ENCODE results near the gene CDA. TPM values are rescaled to one million over a fixed set of nuclear protein-coding genes. Genes with fewer than 3 reads are reported as not detected.

The CDA gene
- total RNA-seq, 1 donor from 2014 or later, result not detected

- no peak for TF ChIP-seq CTCF (conservative IDR thresholded peaks at IDR 0.05)
- Mint-ChIP-seq H3K27ac (ENCODE audit: unreplicated experiment) (no peak overlapping the region), H3K9me3 (no peaks in the 10 kb centered on the region), H3K4me3 (no peak overlapping the region), H3K27me3 (ENCODE audit: low read depth) (no peaks in the 10 kb centered on the region), H3K36me3 (ENCODE audit: low read depth) (peaks cover 6% of the 10 kb centered on the region), H3K4me1 (peaks cover 1% of the 10 kb centered on the region)
- DNase-seq (ENCODE audit: low read depth, low spot score), result no peak
Observed at GRCh38 chr1:20654104-20654690, 65.3 kb downstream of the CDA start.

- Mint-ChIP-seq H3K36me3 (ENCODE audit: low read depth) (peaks cover 7% of the 10 kb centered on the region), H3K27ac (ENCODE audit: unreplicated experiment) (no peak overlapping the region), H3K4me3 (peak overlapping the region; percentile 23), H3K27me3 (ENCODE audit: low read depth) (no peaks in the 10 kb centered on the region), H3K4me1 (peaks cover 28% of the 10 kb centered on the region), H3K9me3 (no peaks in the 10 kb centered on the region)
- DNase-seq (ENCODE audit: low read depth, low spot score), result no peak
- no peak for TF ChIP-seq CTCF (conservative IDR thresholded peaks at IDR 0.05)
Observed at GRCh38 chr1:20657024-20657423, 68.1 kb downstream of the CDA start.

GRCh38 chr1:20658166-20658915 lies 69.4 kb downstream of the CDA start:
- Mint-ChIP-seq H3K27ac (ENCODE audit: unreplicated experiment) (no peak overlapping the region), H3K4me1 (peaks cover 37% of the 10 kb centered on the region), H3K36me3 (ENCODE audit: low read depth) (peaks cover 7% of the 10 kb centered on the region), H3K4me3 (peak overlapping the region; percentile 82), H3K9me3 (no peaks in the 10 kb centered on the region), H3K27me3 (ENCODE audit: low read depth) (no peaks in the 10 kb centered on the region)
- TF ChIP-seq CTCF (conservative IDR thresholded peaks at IDR 0.05), result no peak
- no peak for DNase-seq (ENCODE audit: low read depth, low spot score)

- TF ChIP-seq CTCF (conservative IDR thresholded peaks at IDR 0.05), result no peak
- Mint-ChIP-seq H3K27ac (ENCODE audit: unreplicated experiment) (peak overlapping the region; percentile 97), H3K36me3 (ENCODE audit: low read depth) (peaks cover 7% of the 10 kb centered on the region), H3K9me3 (no peaks in the 10 kb centered on the region), H3K4me3 (peak overlapping the region; percentile 100), H3K27me3 (ENCODE audit: low read depth) (no peaks in the 10 kb centered on the region), H3K4me1 (peaks cover 37% of the 10 kb centered on the region)
- no peak for DNase-seq (ENCODE audit: low read depth, low spot score)
Observed at GRCh38 chr1:20660363-20660762, 71.5 kb downstream of the CDA start.

- Mint-ChIP-seq H3K27me3 (ENCODE audit: low read depth) (no peaks in the 10 kb centered on the region), H3K4me3 (peak overlapping the region; percentile 100), H3K9me3 (no peaks in the 10 kb centered on the region), H3K4me1 (peaks cover 37% of the 10 kb centered on the region), H3K27ac (ENCODE audit: unreplicated experiment) (peak overlapping the region; percentile 97), H3K36me3 (ENCODE audit: low read depth) (peaks cover 7% of the 10 kb centered on the region)
- TF ChIP-seq CTCF (conservative IDR thresholded peaks at IDR 0.05), result no peak
- DNase-seq (ENCODE audit: low read depth, low spot score), result no peak
Observed at GRCh38 chr1:20660847-20661206, 71.9 kb downstream of the CDA start.
